ENCODE measurements around the gene CHRNB1. TPM values are rescaled to one million over a fixed set of nuclear protein-coding genes. Genes with fewer than 3 reads are reported as not detected.

Gene CHRNB1
- total RNA-seq, 1 experiment from 2014 or later, result 12.7 TPM

DNA sequence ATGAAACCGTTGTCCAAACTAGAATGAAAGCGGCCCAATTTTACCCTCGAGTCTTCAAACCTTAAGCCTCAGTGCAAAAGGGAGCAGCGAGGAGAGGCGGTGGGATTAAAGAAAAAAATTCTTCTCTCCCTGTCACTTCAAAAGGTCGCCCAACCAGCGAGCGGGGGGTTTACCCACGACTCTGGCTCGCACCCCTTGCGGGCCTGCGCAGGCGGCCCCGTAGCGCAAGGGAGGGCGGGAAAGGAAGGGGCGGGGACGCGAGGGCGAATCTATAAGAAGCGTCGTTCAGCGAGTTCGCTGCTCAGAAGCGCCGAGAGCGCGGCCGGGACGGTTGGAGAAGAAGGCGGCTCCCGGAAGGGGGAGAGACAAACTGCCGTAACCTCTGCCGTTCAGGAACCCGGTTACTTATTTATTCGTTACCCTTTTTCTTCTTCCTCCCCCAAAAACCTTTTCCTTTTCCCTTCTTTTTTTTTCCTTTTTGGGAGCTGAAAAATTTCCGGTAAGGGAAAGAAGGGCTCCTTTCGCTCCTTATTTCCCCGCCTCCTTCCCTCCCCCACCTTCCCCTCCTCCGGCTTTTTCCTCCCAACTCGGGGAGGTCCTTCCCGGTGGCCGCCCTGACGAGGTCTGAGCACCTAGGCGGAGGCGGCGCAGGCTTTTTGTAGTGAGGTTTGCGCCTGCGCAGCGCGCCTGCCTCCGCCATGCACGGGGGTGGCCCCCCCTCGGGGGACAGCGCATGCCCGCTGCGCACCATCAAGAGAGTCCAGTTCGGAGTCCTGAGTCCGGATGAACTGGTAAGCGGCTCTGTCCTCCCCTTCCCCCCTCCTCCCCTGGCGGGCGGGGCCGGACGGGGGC, 39.4 kb downstream of the CHRNB1 start, which contains the start of gene POLR2A:
Gene POLR2A, plus strand, starts transcription at position 300 of the 852 bp plus-strand sequence.
- H3K4me2 ChIP-seq (ENCODE audit: insufficient read depth, insufficient read length, low read length), result peak within 1 kb of the TSS; percentile 81
- no peak within 1 kb of the TSS for H2AK5ac ChIP-seq (ENCODE audit: insufficient read length, low read length)
- peak within 1 kb of the TSS; percentile 90 for H3K27ac ChIP-seq (ENCODE audit: insufficient read length, low read depth, low read length)
- WGBS (ENCODE audit: extremely low coverage, insufficient read length, low lambda C conversion rate), result no CpG with 5 or more reads among the region's 64 CpGs
- no peaks in the 10 kb centered on the region for H3K27me3 ChIP-seq (ENCODE audit: insufficient read depth, low read length)
- peak within 1 kb of the TSS; percentile 100 for H2BK120ac ChIP-seq (ENCODE audit: low read depth, low read length, poor library complexity, severe bottlenecking)
- H3K9me3 ChIP-seq (ENCODE audit: control insufficient read depth, low read depth, low read length), result no peaks in the 10 kb centered on the region
- no peak within 1 kb of the TSS for H4K8ac ChIP-seq (replicated peaks; ENCODE audit: insufficient read length, low read depth, low read length)
- H3K79me1 ChIP-seq (ENCODE audit: insufficient read depth, low read depth, low read length, poor library complexity, severe bottlenecking), result peaks cover 6% of the 10 kb centered on the region
- H3K23ac ChIP-seq (ENCODE audit: insufficient read length, low read depth, low read length), result no peak within 1 kb of the TSS
- Mint-ChIP-seq H3K9me3 (no peaks in the 10 kb centered on the region), H3K27ac (peak within 1 kb of the TSS; percentile 99 to 100 (median 99)), H3K4me1 (peaks cover 50 to 66% of the 10 kb centered on the region in 2 experiments), H3K4me3 (peak within 1 kb of the TSS; percentile 91 to 96), H3K36me3 (ENCODE audit: insufficient read depth in 1 of 3, low read depth in 3 of 3) (peaks cover 13 to 26% (median 19%) of the 10 kb centered on the region in 3 experiments; a peak in 6 of 7 replicates), H3K27me3 (ENCODE audit: low read depth) (no peaks in the 10 kb centered on the region)
- no peak within 1 kb of the TSS for H4K5ac ChIP-seq (ENCODE audit: insufficient read length, low read depth, low read length)
- peak within 1 kb of the TSS; percentile 99; the same call in 1 of the 2 replicates for H3K14ac ChIP-seq (ENCODE audit: insufficient read depth, low read length)
- H4K91ac ChIP-seq (ENCODE audit: insufficient read length, low read depth, low read length), result no peak within 1 kb of the TSS
- peak within 1 kb of the TSS; percentile 98 for H3K9ac ChIP-seq (ENCODE audit: extremely low read depth, insufficient read length, low read length)
- no peak within 1 kb of the TSS; the same call in 1 of the 2 replicates for H3K4ac ChIP-seq (ENCODE audit: low read depth, low read length)
- peak within 1 kb of the TSS; percentile 91 for H2BK5ac ChIP-seq (ENCODE audit: insufficient read length, low read length)
- H2BK15ac ChIP-seq (ENCODE audit: low read depth, low read length), result no peak within 1 kb of the TSS
- H3K4me1 ChIP-seq (ENCODE audit: insufficient read depth, low read length), result no peaks in the 10 kb centered on the region; the same call in 1 of the 2 replicates
- peak within 1 kb of the TSS; percentile 87 for H3K56ac ChIP-seq (ENCODE audit: insufficient read length, low read depth, low read length)
- peaks cover 28% of the 10 kb centered on the region for H3K79me2 ChIP-seq (ENCODE audit: insufficient read depth, low read length)
- H2AFZ ChIP-seq (ENCODE audit: low read length), result peak within 1 kb of the TSS; percentile 99
- peak within 1 kb of the TSS; percentile 97 for H2BK12ac ChIP-seq (ENCODE audit: insufficient read length, low read depth, low read length)
- H4K20me1 ChIP-seq (ENCODE audit: control insufficient read depth, insufficient read depth, insufficient read length), result no peaks in the 10 kb centered on the region
- peak; percentile 98 for DNase-seq
- peak within 1 kb of the TSS; percentile 93 for H3T11ph ChIP-seq (ENCODE audit: low read length)
- TF ChIP-seq, protein P1, sequence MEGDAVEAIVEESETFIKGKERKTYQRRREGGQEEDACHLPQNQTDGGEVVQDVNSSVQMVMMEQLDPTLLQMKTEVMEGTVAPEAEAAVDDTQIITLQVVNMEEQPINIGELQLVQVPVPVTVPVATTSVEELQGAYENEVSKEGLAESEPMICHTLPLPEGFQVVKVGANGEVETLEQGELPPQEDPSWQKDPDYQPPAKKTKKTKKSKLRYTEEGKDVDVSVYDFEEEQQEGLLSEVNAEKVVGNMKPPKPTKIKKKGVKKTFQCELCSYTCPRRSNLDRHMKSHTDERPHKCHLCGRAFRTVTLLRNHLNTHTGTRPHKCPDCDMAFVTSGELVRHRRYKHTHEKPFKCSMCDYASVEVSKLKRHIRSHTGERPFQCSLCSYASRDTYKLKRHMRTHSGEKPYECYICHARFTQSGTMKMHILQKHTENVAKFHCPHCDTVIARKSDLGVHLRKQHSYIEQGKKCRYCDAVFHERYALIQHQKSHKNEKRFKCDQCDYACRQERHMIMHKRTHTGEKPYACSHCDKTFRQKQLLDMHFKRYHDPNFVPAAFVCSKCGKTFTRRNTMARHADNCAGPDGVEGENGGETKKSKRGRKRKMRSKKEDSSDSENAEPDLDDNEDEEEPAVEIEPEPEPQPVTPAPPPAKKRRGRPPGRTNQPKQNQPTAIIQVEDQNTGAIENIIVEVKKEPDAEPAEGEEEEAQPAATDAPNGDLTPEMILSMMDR (conservative IDR thresholded peaks at IDR 0.05), result 0 out of 3 replicates have a peak, but pooled peaks have one; percentile 9
- peaks cover 17% of the 10 kb centered on the region for H3K23me2 ChIP-seq (ENCODE audit: insufficient read length, low read depth, low read length, poor library complexity, severe bottlenecking)
- no peak within 1 kb of the TSS for H2BK20ac ChIP-seq (ENCODE audit: low read depth, low read length, poor library complexity, severe bottlenecking)
- H3K18ac ChIP-seq (ENCODE audit: insufficient read length, low read depth, low read length), result peak within 1 kb of the TSS; percentile 99
